HepG2 (cell line): Measurements from ENCODE around the gene IRF2BPL. TPM values are rescaled to one million over a fixed set of nuclear protein-coding genes. Genes with fewer than 3 reads are reported as not detected.
A peak's percentile ranks its signal among the peaks of the same experiment; 100 is the strongest.

ENCODE experiments used
- GPBP1L1 ChIP-seq: sonication (generic); formaldehyde crosslinking; IDR thresholded peaks from 2 replicates; pipeline ENCODE4 v1.5.0; 2020; ENCODE audit warnings: mild to moderate bottlenecking, missing genetic modification reagents
- HNRNPUL1 ChIP-seq: fragments of 200-400 bp; formaldehyde crosslinking; IDR thresholded peaks from 2 replicates; pipeline ENCODE4 v1.6.1; 2017; ENCODE audit warnings: low read depth, mild to moderate bottlenecking, low read length, moderate library complexity
- ISL2 ChIP-seq: sonication (generic); formaldehyde crosslinking; IDR thresholded peaks from 2 replicates; pipeline ENCODE4 v1.5.0; 2020; ENCODE audit warnings: missing genetic modification reagents
- MAFK ChIP-seq, 2 experiments: IDR thresholded peaks in 1 of 2; conservative IDR thresholded peaks in 1 of 2; 2 replicates each; pipeline ENCODE4 v1.6.1; 2011; ENCODE audit warnings: improper control_type of control experiment in 2 of 2, low read length in 2 of 2
- NFKBIZ ChIP-seq: IDR thresholded peaks from 2 replicates; pipeline ENCODE4 v1.6.1; 2018; ENCODE audit warnings: missing genetic modification reagents, missing compliant biosample characterization
- SIX4 ChIP-seq: sonication (generic); formaldehyde crosslinking; IDR thresholded peaks from 2 replicates; pipeline ENCODE4 v1.4.0; 2020; ENCODE audit warnings: missing genetic modification reagents
- SNRNP70 ChIP-seq: fragments of 200-400 bp; formaldehyde crosslinking; IDR thresholded peaks from 2 replicates; pipeline ENCODE4 v1.6.1; 2017; ENCODE audit warnings: mild to moderate bottlenecking, low read depth, low read length, moderate library complexity
- SP5 ChIP-seq: IDR thresholded peaks from 2 replicates; pipeline ENCODE4 v1.6.1; 2016; ENCODE audit warnings: low read depth, borderline replicate concordance
- TBL1XR1 ChIP-seq: fragments of 150-350 bp; IDR thresholded peaks from 2 replicates; pipeline ENCODE4 v1.6.1; 2014; ENCODE audit warnings: borderline replicate concordance, low read length; ENCODE audit not compliant: partially characterized antibody
- THAP11 ChIP-seq: IDR thresholded peaks from 2 replicates; pipeline ENCODE4 v1.6.1; 2016; ENCODE audit warnings: missing biosample characterization, missing genetic modification reagents
- TRIM22 ChIP-seq: fragments of 450-650 bp; IDR thresholded peaks from 2 replicates; pipeline ENCODE4 v1.6.1; 2017
- ZBTB4 ChIP-seq: sonication (generic); formaldehyde crosslinking; IDR thresholded peaks from 2 replicates; pipeline ENCODE4 v1.4.0; 2020; ENCODE audit warnings: missing genetic modification reagents, mild to moderate bottlenecking, borderline replicate concordance
- ZEB1 ChIP-seq: IDR thresholded peaks from 2 replicates; pipeline ENCODE4 v1.6.1; 2012; ENCODE audit warnings: mild to moderate bottlenecking, low read depth, inconsistent platforms; ENCODE audit not compliant: insufficient replicate concordance
- ZHX1 ChIP-seq: sonication (generic); formaldehyde crosslinking; IDR thresholded peaks from 2 replicates; pipeline ENCODE4 v1.8.1; 2022; ENCODE audit warnings: low read depth, mild to moderate bottlenecking, missing genetic modification reagents
- ZNF235 ChIP-seq: sonication (generic); formaldehyde crosslinking; IDR thresholded peaks from 2 replicates; pipeline ENCODE4 v1.8.1; 2023; ENCODE audit warnings: mild to moderate bottlenecking, missing genetic modification reagents, borderline replicate concordance
- ZNF263 ChIP-seq: sonication (generic); formaldehyde crosslinking; IDR thresholded peaks from 2 replicates; pipeline ENCODE4 v1.4.0; 2020; ENCODE audit warnings: missing genetic modification reagents
- ZNF282 ChIP-seq: fragments of 450-650 bp; IDR thresholded peaks from 2 replicates; pipeline ENCODE4 v1.6.1; 2018; ENCODE audit not compliant: partially characterized antibody
- ZNF446 ChIP-seq: sonication (generic); formaldehyde crosslinking; IDR thresholded peaks from 2 replicates; pipeline ENCODE4 v1.5.0; 2020; ENCODE audit warnings: mild to moderate bottlenecking, missing genetic modification reagents
- ZNF556 ChIP-seq: sonication (generic); formaldehyde crosslinking; IDR thresholded peaks from 2 replicates; pipeline ENCODE4 v1.4.0; 2020; ENCODE audit warnings: mild to moderate bottlenecking, missing genetic modification reagents, borderline replicate concordance
- polyA plus RNA-seq, 8 experiments: library from polyadenylated mRNA; depleted of rRNA in 3 of 8; stranded (reverse) in 7 of 8; unstranded in 1 of 8; fragments of >200 nt; fragmentation: Illumina TruSeq in 4 of 8; extraction: Trizol in 4 of 8; gene quantifications; 2 replicates each; pipeline versions ENCODE4 v1.2.1 to v1.2.3, GENCODE V29; 2011 to 2016; ENCODE audit warnings: low read depth in 4 of 8, missing spikeins in 1 of 8, mixed read lengths in 1 of 8; ENCODE audit not compliant: insufficient read depth in 1 of 8
- total RNA-seq, 5 experiments: library from RNA; depleted of rRNA; stranded (reverse); fragments of >200 nt; fragmentation: Illumina TruSeq; extraction: Trizol; gene quantifications; 2 replicates each; pipeline ENCODE4 v1.2.3, GENCODE V29; 2016; ENCODE audit warnings: low read depth in 1 of 5

Gene IRF2BPL
- total and polyA plus RNA-seq, 2 of the 13 experiments (the other 11 are each of a cell fraction or from before 2014, with no cell fraction given) = 6.6 to 8.4 TPM

- TF ChIP-seq GPBP1L1 (no peak), SP5 (peak; percentile 91), ZEB1 (peak; percentile 27), SNRNP70 (no peak), TRIM22 (no peak), ZNF556 (CRISPR knock-in tag) (no peak), TBL1XR1 (no peak), ZNF263 (peak; percentile 99), ZBTB4 (no peak; the same call in 1 of the 2 replicates), ZNF446 (no peak), ZNF282 (no peak), MAFK (conservative IDR thresholded peaks at IDR 0.05 in 1 of 2, IDR thresholded peaks at IDR 0.05 in 1 of 2; ENCODE audit: low read length in 2 of 2) (0 out of 4 replicates have a peak, but pooled peaks of 1 of the 2 experiments have one; percentile 17), ISL2 (CRISPR knock-in tag) (peak; percentile 73; the same call in 1 of the 2 replicates), HNRNPUL1 (no peak), NFKBIZ (CRISPR knock-in tag) (no peak), THAP11 (peak; percentile 35; the same call in 1 of the 2 replicates), ZHX1 (CRISPR knock-in tag) (0 out of 2 replicates have a peak, but pooled peaks have one; percentile 57), SIX4 (CRISPR knock-in tag) (0 out of 2 replicates have a peak, but pooled peaks have one; percentile 36), ZNF235 (CRISPR knock-in tag) (no peak)
Observed at GRCh38 chr14:77023001-77023996, 5.2 kb downstream of the IRF2BPL start (continued).
